Tibial nerve (tissue), 3 donors: Measurements from ENCODE around the gene AHCYL2.

Experiments
- EP300 ChIP-seq, 2 donors: sonication (generic); formaldehyde crosslinking; IDR thresholded peaks; one replicate each; pipeline ENCODE4 v1.6.1; 2017; ENCODE audit warnings: antibody characterized with exemption in 2 of 2, mild to moderate bottlenecking in 1 of 2
- POLR2A ChIP-seq, 2 donors: fragments of 450-650 bp; IDR thresholded peaks; one replicate each; pipeline ENCODE4 v1.6.1; 2017; ENCODE audit warnings: antibody characterized with exemption in 2 of 2, mild to moderate bottlenecking in 2 of 2, moderate library complexity in 2 of 2

DNA sequence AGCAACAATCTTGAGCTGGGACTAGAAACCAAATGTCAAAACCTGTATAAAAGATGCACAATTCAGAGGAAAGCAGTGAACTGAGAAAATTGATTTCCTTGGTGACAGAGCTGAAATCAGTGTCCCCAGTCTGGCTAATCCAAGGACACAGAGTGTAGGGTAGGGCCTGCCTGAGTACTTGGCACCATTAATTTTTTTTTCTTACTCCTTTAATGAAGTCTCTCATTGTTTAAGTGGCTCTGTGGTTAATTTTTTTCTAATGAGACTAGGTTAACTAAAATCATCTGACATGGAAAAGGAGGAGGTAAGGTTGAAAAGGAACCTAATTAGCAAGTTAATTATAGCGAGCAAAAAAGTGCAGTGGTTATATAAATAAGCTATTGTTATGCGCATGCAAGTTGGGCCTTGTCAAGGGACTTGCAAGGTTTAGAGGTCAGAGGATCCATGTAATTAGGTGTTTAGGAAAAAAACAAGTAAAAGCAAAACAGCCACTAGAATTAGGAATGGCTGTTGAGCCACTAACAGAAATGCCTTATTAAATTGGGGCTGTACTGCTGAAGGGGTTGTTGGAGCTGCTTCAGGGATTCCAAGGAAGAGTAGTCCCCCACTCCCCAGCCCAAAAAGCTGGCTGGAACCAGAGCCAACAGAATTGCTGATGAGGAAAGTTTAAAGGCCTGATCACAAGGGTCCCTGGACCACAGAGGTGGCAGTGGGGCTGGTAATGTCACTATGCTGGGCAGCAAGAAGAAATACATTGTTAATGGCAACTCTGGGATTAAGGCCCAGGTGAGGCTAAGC, 150.5 kb downstream of the AHCYL2 start:
- TF ChIP-seq POLR2A (IDR thresholded peaks at IDR 0.05) = no peak
- no peak for TF ChIP-seq EP300 (IDR thresholded peaks at IDR 0.05)
